Measurements from ENCODE around the gene STARD7. TPM values are rescaled to one million over a fixed set of nuclear protein-coding genes. Genes with fewer than 3 reads are reported as not detected.
A peak's percentile ranks its signal among the peaks of the same experiment; 100 is the strongest.

The STARD7 gene
- total and polyA plus RNA-seq, 2 of the 13 experiments (the other 11 are each of a cell fraction or from before 2014, with no cell fraction given): 88.2 to 300 TPM

DNA sequence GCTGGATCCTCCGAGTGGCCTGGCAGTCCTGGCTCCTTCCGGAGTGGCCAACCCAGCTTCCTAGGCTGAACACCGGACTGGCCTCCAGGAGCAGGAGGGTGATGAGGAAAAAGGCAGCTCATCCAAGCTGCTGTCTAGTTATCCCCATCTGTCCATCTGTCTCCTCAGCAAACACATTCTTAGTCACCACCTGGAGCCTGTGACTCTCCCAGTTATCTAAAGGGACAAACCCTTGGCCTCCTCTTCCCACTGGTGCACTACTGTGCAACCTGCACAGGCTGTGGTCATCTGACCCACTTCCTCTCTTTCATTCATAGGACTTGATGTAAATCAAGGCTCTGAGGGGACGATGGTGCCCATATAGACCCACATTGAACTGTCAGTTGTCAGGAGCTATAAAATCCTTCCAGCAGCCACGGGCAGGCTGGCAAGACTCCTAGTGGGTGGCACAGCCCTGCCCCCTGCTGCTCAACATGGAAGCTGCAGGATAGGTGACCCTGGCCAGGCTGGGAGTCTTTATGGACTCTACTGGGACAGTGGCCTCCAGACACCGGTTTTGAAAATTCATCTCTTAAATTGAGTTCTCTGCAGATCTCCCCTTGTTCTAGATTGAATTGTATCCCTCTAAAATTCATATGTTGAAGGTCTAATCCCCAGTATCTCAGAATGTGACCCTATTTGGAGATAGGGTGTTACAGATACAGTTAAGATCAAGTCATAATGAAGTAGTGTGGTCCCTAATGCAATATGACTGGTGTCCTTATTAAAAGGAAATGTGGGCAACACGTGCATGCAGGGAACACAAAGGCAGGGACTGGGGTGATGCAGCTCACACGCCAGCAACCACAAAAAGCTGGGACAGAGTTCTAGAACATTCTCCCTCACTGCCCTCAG is 34.1 kb downstream of the STARD7 start (continued):
- TF ChIP-seq ERF (CRISPR knock-in tag; IDR thresholded peaks at IDR 0.05) (peak; percentile 42; the same call in 1 of the 2 replicates), RAD21 (CRISPR knock-in tag; IDR thresholded peaks at IDR 0.05) (peak; percentile 92), FOSL2 (CRISPR knock-in tag; IDR thresholded peaks at IDR 0.05) (peak; percentile 16; the same call in 1 of the 2 replicates), ZNF446 (CRISPR knock-in tag; IDR thresholded peaks at IDR 0.05) (no peak), SRF (IDR thresholded peaks at IDR 0.05; ENCODE audit: low read depth, low read length) (no peak)

DNA sequence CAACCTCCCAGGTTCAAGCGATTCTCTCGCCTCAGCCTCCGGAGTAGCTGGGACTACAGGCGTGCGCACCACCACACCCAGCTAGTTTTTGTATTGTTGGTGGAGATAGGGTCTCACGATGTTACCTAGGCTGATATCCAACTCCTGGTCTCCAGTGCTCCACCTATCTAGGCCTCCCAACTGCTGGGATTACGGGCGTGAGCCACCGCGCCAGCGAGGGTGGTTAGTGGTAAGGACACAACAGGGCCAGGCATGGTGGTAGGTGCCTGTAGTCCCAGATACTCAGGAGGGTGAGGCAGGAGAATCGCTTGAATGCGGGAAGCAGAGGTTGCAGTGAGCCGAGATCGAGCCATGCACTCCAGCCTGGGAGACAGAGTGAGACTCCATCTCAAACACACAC is 36.8 kb downstream of the STARD7 start:
- 72% methylated on average over 15 of the region's 15 CpGs for WGBS (ENCODE audit: low lambda C conversion rate)
- POLR2A ChIA-PET: no interaction called here
- Histone ChIP-seq H3K36me3 (replicated peaks in 1 of 2; ENCODE audit: control insufficient read depth in 1 of 2, insufficient read depth in 2 of 2, low read length in 2 of 2) (no peaks in the 10 kb centered on the region), H3K79me2 (ENCODE audit: insufficient read depth, low read length) (no peaks in the 10 kb centered on the region), H3K9me3 (ENCODE audit: low read length) (no peaks in the 10 kb centered on the region), H4K20me1 (ENCODE audit: insufficient read depth, low read length) (no peaks in the 10 kb centered on the region), H3K4me1 (ENCODE audit: insufficient read depth, low read length) (no peaks in the 10 kb centered on the region), H3K4me2 (ENCODE audit: low read depth, low read length) (no peak overlapping the region), H2AFZ (ENCODE audit: low read length) (no peak overlapping the region), H3K9ac (ENCODE audit: insufficient read depth, low read depth, low read length) (no peak overlapping the region), H3K27me3 (ENCODE audit: control insufficient read depth in 1 of 2, insufficient read depth in 2 of 2, low read length in 2 of 2) (peaks cover 0 to 13% of the 10 kb centered on the region in 2 experiments; a peak in 2 of 5 replicates), H3K4me3 (replicated peaks in 1 of 3; ENCODE audit: insufficient read depth in 1 of 3, low read depth in 2 of 3, low read length in 3 of 3) (no peak overlapping the region), H3K27ac (ENCODE audit: extremely low read length, insufficient read depth, low read length) (no peak overlapping the region)
- no TSS peak for BruUV-seq (replicated peaks)
- intact Hi-C loops (cut with micrococcal nuclease; ENCODE audit: unreplicated experiment) (loop anchor here (10.0 kb wide), 1 partner anchor 147 kb away; no protein-coding TSS in a partner anchor), in situ Hi-C loops (cut with HindIII; ENCODE audit: extremely low pct_ligation_motif_present, low pct_unique_long_range_greater_than_20kb) (no loop called here)
- no peak for ATAC-seq
- FAIRE-seq: no peak
- no peak for DNase-seq (ENCODE audit: low spot score)
- CTCF ChIA-PET (ENCODE audit: low intra/inter-chr PET ratio, low total read pairs): interaction anchor here (0.9 kb wide), 1 partner anchor 179 kb away, joined by 3 read pairs; no protein-coding TSS in a partner anchor
- TF ChIP-seq, protein P1, sequence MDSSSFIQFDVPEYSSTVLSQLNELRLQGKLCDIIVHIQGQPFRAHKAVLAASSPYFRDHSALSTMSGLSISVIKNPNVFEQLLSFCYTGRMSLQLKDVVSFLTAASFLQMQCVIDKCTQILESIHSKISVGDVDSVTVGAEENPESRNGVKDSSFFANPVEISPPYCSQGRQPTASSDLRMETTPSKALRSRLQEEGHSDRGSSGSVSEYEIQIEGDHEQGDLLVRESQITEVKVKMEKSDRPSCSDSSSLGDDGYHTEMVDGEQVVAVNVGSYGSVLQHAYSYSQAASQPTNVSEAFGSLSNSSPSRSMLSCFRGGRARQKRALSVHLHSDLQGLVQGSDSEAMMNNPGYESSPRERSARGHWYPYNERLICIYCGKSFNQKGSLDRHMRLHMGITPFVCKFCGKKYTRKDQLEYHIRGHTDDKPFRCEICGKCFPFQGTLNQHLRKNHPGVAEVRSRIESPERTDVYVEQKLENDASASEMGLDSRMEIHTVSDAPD (CRISPR knock-in tag; IDR thresholded peaks at IDR 0.05): no peak
- TF ChIP-seq, protein P2, sequence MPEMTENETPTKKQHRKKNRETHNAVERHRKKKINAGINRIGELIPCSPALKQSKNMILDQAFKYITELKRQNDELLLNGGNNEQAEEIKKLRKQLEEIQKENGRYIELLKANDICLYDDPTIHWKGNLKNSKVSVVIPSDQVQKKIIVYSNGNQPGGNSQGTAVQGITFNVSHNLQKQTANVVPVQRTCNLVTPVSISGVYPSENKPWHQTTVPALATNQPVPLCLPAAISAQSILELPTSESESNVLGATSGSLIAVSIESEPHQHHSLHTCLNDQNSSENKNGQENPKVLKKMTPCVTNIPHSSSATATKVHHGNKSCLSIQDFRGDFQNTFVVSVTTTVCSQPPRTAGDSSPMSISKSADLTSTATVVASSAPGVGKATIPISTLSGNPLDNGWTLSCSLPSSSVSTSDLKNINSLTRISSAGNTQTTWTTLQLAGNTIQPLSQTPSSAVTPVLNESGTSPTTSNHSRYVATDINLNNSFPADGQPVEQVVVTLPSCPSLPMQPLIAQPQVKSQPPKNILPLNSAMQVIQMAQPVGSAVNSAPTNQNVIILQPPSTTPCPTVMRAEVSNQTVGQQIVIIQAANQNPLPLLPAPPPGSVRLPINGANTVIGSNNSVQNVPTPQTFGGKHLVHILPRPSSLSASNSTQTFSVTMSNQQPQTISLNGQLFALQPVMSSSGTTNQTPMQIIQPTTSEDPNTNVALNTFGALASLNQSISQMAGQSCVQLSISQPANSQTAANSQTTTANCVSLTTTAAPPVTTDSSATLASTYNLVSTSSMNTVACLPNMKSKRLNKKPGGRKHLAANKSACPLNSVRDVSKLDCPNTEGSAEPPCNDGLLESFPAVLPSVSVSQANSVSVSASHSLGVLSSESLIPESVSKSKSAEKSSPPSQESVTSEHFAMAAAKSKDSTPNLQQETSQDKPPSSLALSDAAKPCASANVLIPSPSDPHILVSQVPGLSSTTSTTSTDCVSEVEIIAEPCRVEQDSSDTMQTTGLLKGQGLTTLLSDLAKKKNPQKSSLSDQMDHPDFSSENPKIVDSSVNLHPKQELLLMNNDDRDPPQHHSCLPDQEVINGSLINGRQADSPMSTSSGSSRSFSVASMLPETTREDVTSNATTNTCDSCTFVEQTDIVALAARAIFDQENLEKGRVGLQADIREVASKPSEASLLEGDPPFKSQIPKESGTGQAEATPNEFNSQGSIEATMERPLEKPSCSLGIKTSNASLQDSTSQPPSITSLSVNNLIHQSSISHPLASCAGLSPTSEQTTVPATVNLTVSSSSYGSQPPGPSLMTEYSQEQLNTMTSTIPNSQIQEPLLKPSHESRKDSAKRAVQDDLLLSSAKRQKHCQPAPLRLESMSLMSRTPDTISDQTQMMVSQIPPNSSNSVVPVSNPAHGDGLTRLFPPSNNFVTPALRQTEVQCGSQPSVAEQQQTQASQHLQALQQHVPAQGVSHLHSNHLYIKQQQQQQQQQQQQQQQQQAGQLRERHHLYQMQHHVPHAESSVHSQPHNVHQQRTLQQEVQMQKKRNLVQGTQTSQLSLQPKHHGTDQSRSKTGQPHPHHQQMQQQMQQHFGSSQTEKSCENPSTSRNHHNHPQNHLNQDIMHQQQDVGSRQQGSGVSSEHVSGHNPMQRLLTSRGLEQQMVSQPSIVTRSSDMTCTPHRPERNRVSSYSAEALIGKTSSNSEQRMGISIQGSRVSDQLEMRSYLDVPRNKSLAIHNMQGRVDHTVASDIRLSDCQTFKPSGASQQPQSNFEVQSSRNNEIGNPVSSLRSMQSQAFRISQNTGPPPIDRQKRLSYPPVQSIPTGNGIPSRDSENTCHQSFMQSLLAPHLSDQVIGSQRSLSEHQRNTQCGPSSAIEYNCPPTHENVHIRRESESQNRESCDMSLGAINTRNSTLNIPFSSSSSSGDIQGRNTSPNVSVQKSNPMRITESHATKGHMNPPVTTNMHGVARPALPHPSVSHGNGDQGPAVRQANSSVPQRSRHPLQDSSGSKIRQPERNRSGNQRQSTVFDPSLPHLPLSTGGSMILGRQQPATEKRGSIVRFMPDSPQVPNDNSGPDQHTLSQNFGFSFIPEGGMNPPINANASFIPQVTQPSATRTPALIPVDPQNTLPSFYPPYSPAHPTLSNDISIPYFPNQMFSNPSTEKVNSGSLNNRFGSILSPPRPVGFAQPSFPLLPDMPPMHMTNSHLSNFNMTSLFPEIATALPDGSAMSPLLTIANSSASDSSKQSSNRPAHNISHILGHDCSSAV (CRISPR knock-in tag; IDR thresholded peaks at IDR 0.05; ENCODE audit: borderline replicate concordance): no peak
- no peak for TF ChIP-seq HES4 (CRISPR knock-in tag; IDR thresholded peaks at IDR 0.05; ENCODE audit: borderline replicate concordance)
- TF ChIP-seq ZNF234 (CRISPR knock-in tag; conservative IDR thresholded peaks at IDR 0.05): no peak
- TF ChIP-seq MXI1 (IDR thresholded peaks at IDR 0.05; ENCODE audit: borderline replicate concordance, low read depth, low read length): no peak
- TF ChIP-seq ADNP (CRISPR knock-in tag; IDR thresholded peaks at IDR 0.05): no peak
- no peak for TF ChIP-seq ZNF331 (CRISPR knock-in tag; IDR thresholded peaks at IDR 0.05)
